ENCODE measurements around the gene USP10. TPM values are rescaled to one million over a fixed set of nuclear protein-coding genes. Genes with fewer than 3 reads are reported as not detected.

USP10 gene
- total RNA-seq, 2 experiments from 2014 or later: 75.2 to 75.8 TPM

GRCh38 chr16:84715854-84716253 is 16.1 kb downstream of the USP10 start:
- Mint-ChIP-seq H3K9me3 (no peaks in the 10 kb centered on the region), H3K36me3 (peaks cover 10% of the 10 kb centered on the region), H3K4me3 (no peak overlapping the region), H3K27ac (no peak overlapping the region), H3K27me3 (no peaks in the 10 kb centered on the region), H3K4me1 (peaks cover 24% of the 10 kb centered on the region)
- POLR2A ChIA-PET: no interaction called here
- no peak for ATAC-seq (ENCODE audit: low read depth)
- DNase-seq: no peak

- peaks cover 24% of the 10 kb centered on the region for H3K4me1 Mint-ChIP-seq
- no peak overlapping the region for H3K27ac Mint-ChIP-seq
Observed at GRCh38 chr16:84716740-84717139, 16.9 kb downstream of the USP10 start.

GRCh38 chr16:84717484-84717883 is 17.7 kb downstream of the USP10 start:
- H3K9me3 Mint-ChIP-seq: no peaks in the 10 kb centered on the region
- ATAC-seq (ENCODE audit: low read depth) (no peak), DNase-seq (no peak)
- H3K4me3 Mint-ChIP-seq: no peak overlapping the region
- peaks cover 15% of the 10 kb centered on the region for H3K36me3 Mint-ChIP-seq
- POLR2A ChIA-PET: no interaction called here
- no peak overlapping the region for H3K27ac Mint-ChIP-seq
- peaks cover 26% of the 10 kb centered on the region for H3K4me1 Mint-ChIP-seq
- no peaks in the 10 kb centered on the region for H3K27me3 Mint-ChIP-seq

More at GRCh38 chr16:84716740-84717139, 16.9 kb downstream of the USP10 start:
- H3K9me3 Mint-ChIP-seq: no peaks in the 10 kb centered on the region
- DNase-seq: no peak
- H3K36me3 Mint-ChIP-seq: peaks cover 10% of the 10 kb centered on the region
- ATAC-seq (ENCODE audit: low read depth): no peak
- H3K4me3 Mint-ChIP-seq: no peak overlapping the region
- H3K27me3 Mint-ChIP-seq: no peaks in the 10 kb centered on the region
- POLR2A ChIA-PET: interaction anchor here (0.5 kb wide), 1 partner anchor 194 kb away, joined by 5 read pairs; no protein-coding TSS in a partner anchor

- H3K36me3 Mint-ChIP-seq: peaks cover 15% of the 10 kb centered on the region
- H3K4me3 Mint-ChIP-seq: no peak overlapping the region
- ATAC-seq (ENCODE audit: low read depth): no peak
- no peak for DNase-seq
- POLR2A ChIA-PET: interaction anchor here (0.7 kb wide), 2 partner anchors 9 to 145 kb away, joined by 3 to 5 read pairs; no protein-coding TSS in a partner anchor
- H3K4me1 Mint-ChIP-seq: peaks cover 37% of the 10 kb centered on the region
- H3K9me3 Mint-ChIP-seq: no peaks in the 10 kb centered on the region
- H3K27me3 Mint-ChIP-seq: no peaks in the 10 kb centered on the region
- H3K27ac Mint-ChIP-seq: no peak overlapping the region
Observed at GRCh38 chr16:84720177-84720579, 20.4 kb downstream of the USP10 start.

- H3K27ac Mint-ChIP-seq: no peak overlapping the region
- peaks cover 50% of the 10 kb centered on the region for H3K4me1 Mint-ChIP-seq
- ATAC-seq (ENCODE audit: low read depth) (no peak), DNase-seq (no peak)
- peaks cover 11% of the 10 kb centered on the region for H3K36me3 Mint-ChIP-seq
- POLR2A ChIA-PET: no interaction called here
- no peaks in the 10 kb centered on the region for H3K27me3 Mint-ChIP-seq
- H3K4me3 Mint-ChIP-seq: no peak overlapping the region
- H3K9me3 Mint-ChIP-seq: no peaks in the 10 kb centered on the region
Observed at GRCh38 chr16:84722068-84722467, 22.3 kb downstream of the USP10 start.

- peaks cover 51% of the 10 kb centered on the region for H3K4me1 Mint-ChIP-seq
- DNase-seq: no peak
- POLR2A ChIA-PET: no interaction called here
- no peaks in the 10 kb centered on the region for H3K9me3 Mint-ChIP-seq
- no peak overlapping the region for H3K27ac Mint-ChIP-seq
- no peak overlapping the region for H3K4me3 Mint-ChIP-seq
- H3K36me3 Mint-ChIP-seq: peaks cover 7% of the 10 kb centered on the region
- no peaks in the 10 kb centered on the region for H3K27me3 Mint-ChIP-seq
- no peak for ATAC-seq (ENCODE audit: low read depth)
Observed at GRCh38 chr16:84723906-84724305, 24.1 kb downstream of the USP10 start.

GRCh38 chr16:84724606-84725309 is 25.0 kb downstream of the USP10 start:
- H3K4me3 Mint-ChIP-seq: peak overlapping the region; percentile 43
- ATAC-seq (ENCODE audit: low read depth): peak; percentile 65
- DNase-seq: no peak
- H3K27me3 Mint-ChIP-seq: no peaks in the 10 kb centered on the region
- H3K9me3 Mint-ChIP-seq: no peaks in the 10 kb centered on the region
- H3K4me1 Mint-ChIP-seq: peaks cover 51% of the 10 kb centered on the region
- peaks cover 7% of the 10 kb centered on the region for H3K36me3 Mint-ChIP-seq
- POLR2A ChIA-PET: interaction anchor here (0.9 kb wide), 1 partner anchor 89 kb away, joined by 6 read pairs; no protein-coding TSS in a partner anchor
- H3K27ac Mint-ChIP-seq: peak overlapping the region; percentile 78

GRCh38 chr16:84725481-84726078 is 25.8 kb downstream of the USP10 start:
- peaks cover 5% of the 10 kb centered on the region for H3K36me3 Mint-ChIP-seq
- ATAC-seq (ENCODE audit: low read depth): no peak
- H3K27ac Mint-ChIP-seq: no peak overlapping the region

GRCh38 chr16:84726079-84726668 is 26.4 kb downstream of the USP10 start:
- Mint-ChIP-seq H3K27ac (no peak overlapping the region), H3K4me1 (peaks cover 59% of the 10 kb centered on the region), H3K9me3 (no peaks in the 10 kb centered on the region), H3K36me3 (peaks cover 5% of the 10 kb centered on the region), H3K4me3 (peak overlapping the region; percentile 54), H3K27me3 (no peaks in the 10 kb centered on the region)
- ATAC-seq (ENCODE audit: low read depth): peak; percentile 65
- POLR2A ChIA-PET: interaction anchor here (0.6 to 1.0 kb wide), 2 partner anchors 104 to 218 kb away, joined by 3 read pairs; no protein-coding TSS in a partner anchor
- peak; percentile 86 for DNase-seq

More at GRCh38 chr16:84725481-84726078, 25.8 kb downstream of the USP10 start:
- Mint-ChIP-seq H3K27me3 (no peaks in the 10 kb centered on the region), H3K9me3 (no peaks in the 10 kb centered on the region), H3K4me1 (peaks cover 56% of the 10 kb centered on the region), H3K4me3 (peak overlapping the region; percentile 54)
- DNase-seq: no peak
- POLR2A ChIA-PET: interaction anchor here (0.6 kb wide), 1 partner anchor 103 kb away, joined by 3 read pairs; no protein-coding TSS in a partner anchor

GRCh38 chr16:84726669-84727467 is 27.1 kb downstream of the USP10 start:
- H3K27me3 Mint-ChIP-seq: no peaks in the 10 kb centered on the region
- POLR2A ChIA-PET: interaction anchor here (0.5 to 1.0 kb wide), 3 partner anchors 96 to 218 kb away, joined by 3 to 8 read pairs (median 3); no protein-coding TSS in a partner anchor
- DNase-seq (no peak), ATAC-seq (ENCODE audit: low read depth) (no peak)
- H3K4me1 Mint-ChIP-seq: peaks cover 61% of the 10 kb centered on the region
- H3K27ac Mint-ChIP-seq: no peak overlapping the region
- peak overlapping the region; percentile 54 for H3K4me3 Mint-ChIP-seq
- H3K9me3 Mint-ChIP-seq: no peaks in the 10 kb centered on the region
- peaks cover 3% of the 10 kb centered on the region for H3K36me3 Mint-ChIP-seq

GRCh38 chr16:84728853-84729424 is 29.1 kb downstream of the USP10 start:
- ATAC-seq (ENCODE audit: low read depth): no peak
- no peaks in the 10 kb centered on the region for H3K9me3 Mint-ChIP-seq
- H3K27me3 Mint-ChIP-seq: no peaks in the 10 kb centered on the region
- POLR2A ChIA-PET: interaction anchor here (0.5 kb wide), 1 partner anchor 9 kb away, joined by 3 read pairs; no protein-coding TSS in a partner anchor
- H3K4me3 Mint-ChIP-seq: no peak overlapping the region
- peaks cover 49% of the 10 kb centered on the region for H3K4me1 Mint-ChIP-seq
- H3K27ac Mint-ChIP-seq: no peak overlapping the region
- DNase-seq: no peak
- H3K36me3 Mint-ChIP-seq: no peaks in the 10 kb centered on the region

- POLR2A ChIA-PET: interaction anchor here (0.5 kb wide), 1 partner anchor 9 kb away, joined by 3 read pairs; no protein-coding TSS in a partner anchor
- ATAC-seq (ENCODE audit: low read depth) (no peak), DNase-seq (no peak)
- Mint-ChIP-seq H3K36me3 (peaks cover 2% of the 10 kb centered on the region), H3K4me1 (peaks cover 44% of the 10 kb centered on the region), H3K27ac (no peak overlapping the region), H3K27me3 (no peaks in the 10 kb centered on the region), H3K4me3 (no peak overlapping the region), H3K9me3 (no peaks in the 10 kb centered on the region)
Observed at GRCh38 chr16:84729716-84730320, 30.0 kb downstream of the USP10 start.

All from activated naive CD8-positive, alpha-beta T cell treated with anti-CD3 and anti-CD28 coated beads, Interleukin-2, amount 10 ng/mL, durations not matched to agents 7 days and 5 days (primary cell).